GM18909 (cell line): Measurements from ENCODE around the gene CDK9.
A peak's percentile ranks its signal among the peaks of the same experiment; 100 is the strongest.
"Not testable (repeated sequence)": the region's sequence is repeated elsewhere in the genome, so short reads cannot be mapped to it uniquely, and the experiment has no call there.

Experiments used
- ATAC-seq: cut with Tn5 transposase; IDR thresholded peaks from one replicate; pipeline ENCODE4 v1.9.1; 2021; ENCODE audit warnings: mild to moderate bottlenecking; ENCODE audit not compliant: unreplicated experiment, poor library complexity

Gene CDK9

DNA sequence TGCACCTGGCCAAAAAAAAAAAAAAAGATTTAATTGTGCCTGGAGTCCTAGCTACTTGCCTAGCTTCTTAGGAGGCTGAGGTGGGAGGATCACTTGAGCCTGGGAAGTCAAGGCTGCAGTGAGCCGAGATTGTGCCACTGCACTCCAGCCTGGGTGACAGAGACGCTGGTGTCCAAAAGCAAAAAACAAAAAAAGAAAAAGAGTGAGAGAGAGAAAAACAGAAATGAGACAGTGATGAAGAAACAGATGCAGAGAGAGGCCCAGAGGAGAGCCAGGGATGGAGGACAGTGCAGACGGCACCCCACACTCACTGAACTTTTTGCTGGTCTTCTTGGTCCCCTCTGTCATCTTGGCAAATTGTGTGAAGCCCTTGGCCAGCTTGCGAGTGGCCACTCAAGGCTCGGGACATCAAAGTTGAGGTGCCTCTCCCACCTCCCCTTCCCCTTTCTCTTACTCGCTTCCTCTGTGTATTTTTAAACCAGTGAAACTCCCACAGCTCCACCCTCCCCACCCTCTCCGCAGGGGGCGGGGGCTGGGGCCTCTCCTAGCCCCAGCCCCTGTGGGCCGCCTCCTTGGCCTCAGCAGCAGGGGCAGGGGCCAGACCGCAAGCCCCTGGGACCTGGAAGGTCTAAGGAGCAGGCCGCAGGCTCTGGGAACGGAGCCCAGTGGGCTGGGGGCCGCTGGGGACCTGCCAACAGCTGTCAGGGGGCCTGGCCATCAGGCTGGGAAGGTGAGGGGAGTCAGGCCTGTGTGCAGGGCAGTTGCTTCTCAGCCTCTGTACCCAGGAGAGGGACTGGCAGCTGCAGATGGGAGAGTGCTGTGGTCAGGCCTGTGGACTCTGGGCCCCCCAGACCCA lies 7.3 kb upstream of the CDK9 start, which contains the start of gene SH2D3C:
SH2D3C (minus strand) TSS at position 387 of the 856 bp plus-strand sequence; CDS start at position 348, 39 bp downstream.
- ATAC-seq, result peak; percentile 36

DNA sequence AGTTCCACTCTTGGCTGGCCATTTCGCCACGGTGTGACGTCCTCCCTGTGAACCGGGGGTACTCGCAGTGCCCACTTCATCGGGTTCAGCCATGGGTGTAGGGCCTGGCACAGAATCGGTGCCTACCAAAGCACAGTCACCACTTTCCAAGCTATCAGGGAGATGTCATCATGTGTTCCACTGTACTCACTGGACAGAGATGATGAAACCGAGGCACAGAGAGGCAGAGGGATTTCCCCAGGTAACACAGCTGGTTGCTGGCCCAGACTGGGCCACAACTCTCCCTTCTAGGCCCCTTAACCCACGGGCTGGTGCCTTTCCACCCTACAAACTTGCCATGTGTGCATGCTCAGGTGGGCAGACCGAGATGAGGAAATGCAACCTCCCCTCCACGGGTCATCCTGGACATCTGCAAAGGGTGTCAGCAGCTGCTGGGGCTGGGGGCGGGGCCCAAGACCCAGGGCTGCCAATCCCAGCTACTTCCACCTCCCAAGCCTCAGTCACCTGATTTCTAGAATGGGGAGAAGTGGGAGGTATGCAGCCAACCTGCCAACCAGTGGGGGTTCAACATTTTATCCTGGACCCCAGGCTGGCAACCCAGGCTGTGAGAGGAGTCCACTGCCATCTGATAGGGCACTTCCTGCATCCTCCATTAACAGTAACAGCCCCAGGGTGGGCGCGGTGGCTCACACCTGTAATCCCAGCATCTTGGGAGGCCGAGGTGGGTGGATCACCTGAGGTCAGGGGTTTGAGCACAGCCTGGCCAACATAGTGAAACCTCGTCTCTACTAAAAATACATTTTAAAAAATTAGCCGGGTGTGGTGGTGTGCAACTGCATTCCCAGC lies 6.5 kb upstream of the CDK9 start:
- ATAC-seq, result peak; percentile 45

DNA sequence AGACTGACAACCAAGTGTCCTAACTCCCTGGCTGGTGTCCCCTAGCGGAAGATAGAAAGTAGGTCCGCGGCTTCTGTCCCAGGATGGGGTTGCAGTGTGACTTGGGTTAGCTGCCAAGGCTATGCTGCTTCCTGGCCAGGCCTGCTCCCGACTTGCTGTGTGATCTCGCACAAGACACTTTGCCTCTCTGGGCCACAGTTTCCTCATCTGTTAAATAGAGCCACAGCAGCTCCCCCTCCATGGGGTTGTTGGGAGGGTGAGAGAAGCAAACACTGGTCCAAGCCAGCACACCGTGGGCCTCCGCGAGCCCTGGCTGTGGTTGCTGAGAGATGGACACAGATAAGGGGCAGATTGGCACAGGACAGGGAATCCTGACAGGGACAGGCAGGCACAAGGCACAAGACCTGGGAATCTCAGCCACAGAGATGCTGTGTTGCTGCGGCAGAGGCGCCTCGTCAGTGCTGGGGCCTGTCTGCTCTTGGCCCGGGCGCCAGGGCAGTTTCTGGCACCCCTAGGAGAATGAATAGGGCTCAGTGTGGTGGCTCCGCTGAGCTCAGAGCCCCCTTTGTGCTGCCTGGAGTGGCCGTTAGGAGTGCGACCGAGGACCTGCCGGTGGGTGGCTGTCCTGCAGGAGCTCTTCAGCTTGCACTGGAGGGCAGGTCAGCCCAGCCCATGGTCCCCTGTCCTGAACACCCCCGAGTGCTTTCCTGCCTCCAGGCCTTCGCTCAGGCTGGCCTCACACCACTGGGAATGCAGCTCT lies 5.5 kb upstream of the CDK9 start:
- no peak for ATAC-seq

DNA sequence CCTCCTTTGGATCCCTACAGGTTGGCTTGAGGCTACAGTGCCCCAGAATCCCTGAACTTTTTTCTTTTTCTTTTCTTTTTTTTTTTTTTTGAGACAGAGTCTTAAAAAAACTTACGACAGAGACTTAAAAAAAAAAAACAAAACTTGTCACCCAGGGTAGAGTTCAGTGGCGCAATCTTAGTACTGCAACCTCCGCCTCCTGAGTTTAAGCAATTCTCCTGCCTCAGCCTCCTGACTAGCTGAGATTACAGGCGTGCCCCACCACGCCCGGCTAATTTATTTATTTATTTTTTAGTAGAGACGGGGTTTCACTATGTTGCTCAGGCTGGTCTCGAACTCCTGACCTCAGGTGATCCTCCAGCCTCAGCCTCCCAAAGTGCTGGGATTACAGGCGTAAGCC lies 4.9 kb upstream of the CDK9 start:
- not testable (repeated sequence) for ATAC-seq

DNA sequence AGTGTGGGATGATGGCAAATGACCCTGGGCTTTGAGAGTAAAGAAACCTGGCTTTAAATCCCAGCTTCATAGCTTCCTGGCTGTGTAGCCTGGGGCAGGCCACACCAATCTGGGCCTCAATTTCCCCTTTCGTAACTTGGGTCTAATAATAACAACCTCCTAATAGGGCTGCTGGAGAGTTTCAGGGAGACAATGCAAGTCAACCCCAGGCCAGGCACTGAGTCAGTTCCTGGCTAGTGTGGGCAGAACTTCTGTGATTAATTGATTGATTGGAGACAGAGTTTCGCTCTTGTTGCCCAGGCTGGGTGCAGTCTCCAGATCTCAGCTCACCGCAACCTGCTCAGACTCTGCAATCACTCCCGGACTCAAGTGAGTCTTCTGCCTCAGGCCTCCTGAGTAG lies 4.0 kb upstream of the CDK9 start:
- ATAC-seq, result no peak

DNA sequence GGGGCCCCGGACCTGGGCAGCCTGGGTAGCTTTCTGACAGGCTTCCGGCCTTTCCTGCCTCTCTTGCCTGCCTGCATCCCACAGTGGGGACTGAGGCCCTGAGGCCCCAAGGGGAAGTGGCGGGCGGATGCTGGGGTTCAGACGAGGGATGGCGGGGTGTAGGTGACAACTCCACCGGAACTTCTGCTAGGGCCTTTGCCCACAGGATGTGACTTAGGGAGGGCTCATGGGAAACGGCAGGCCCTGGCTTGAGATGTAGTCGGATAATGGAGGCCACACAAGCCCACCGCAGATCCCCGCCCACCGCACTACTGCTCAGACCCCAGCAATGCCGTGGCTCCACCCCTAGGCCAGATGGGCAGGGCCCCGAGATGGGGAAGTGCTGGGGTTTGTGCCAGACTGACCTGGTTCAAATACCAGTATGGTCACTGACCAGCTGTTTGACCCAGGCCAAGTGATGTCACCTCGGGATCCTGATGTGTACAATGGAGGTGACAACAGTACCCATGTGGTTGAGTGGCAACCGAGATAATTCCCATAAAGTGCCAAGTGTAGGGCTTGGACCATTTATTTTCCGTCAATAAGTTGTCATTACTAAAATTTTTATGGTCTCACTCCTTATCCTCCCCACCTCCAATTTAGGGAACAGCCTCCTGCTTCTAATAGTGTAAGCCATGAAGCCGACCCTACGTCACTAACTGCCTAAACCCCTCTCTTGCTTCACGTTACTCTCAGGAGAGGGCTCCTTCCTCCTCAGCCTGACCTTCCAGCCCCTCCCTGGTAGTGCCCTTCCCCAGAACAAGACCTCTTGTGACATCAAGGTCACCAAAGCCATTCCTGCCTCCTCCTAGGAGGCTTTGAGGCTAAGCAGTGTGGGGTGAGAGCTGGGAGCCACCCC lies 2.5 kb upstream of the CDK9 start:
- no peak for ATAC-seq

DNA sequence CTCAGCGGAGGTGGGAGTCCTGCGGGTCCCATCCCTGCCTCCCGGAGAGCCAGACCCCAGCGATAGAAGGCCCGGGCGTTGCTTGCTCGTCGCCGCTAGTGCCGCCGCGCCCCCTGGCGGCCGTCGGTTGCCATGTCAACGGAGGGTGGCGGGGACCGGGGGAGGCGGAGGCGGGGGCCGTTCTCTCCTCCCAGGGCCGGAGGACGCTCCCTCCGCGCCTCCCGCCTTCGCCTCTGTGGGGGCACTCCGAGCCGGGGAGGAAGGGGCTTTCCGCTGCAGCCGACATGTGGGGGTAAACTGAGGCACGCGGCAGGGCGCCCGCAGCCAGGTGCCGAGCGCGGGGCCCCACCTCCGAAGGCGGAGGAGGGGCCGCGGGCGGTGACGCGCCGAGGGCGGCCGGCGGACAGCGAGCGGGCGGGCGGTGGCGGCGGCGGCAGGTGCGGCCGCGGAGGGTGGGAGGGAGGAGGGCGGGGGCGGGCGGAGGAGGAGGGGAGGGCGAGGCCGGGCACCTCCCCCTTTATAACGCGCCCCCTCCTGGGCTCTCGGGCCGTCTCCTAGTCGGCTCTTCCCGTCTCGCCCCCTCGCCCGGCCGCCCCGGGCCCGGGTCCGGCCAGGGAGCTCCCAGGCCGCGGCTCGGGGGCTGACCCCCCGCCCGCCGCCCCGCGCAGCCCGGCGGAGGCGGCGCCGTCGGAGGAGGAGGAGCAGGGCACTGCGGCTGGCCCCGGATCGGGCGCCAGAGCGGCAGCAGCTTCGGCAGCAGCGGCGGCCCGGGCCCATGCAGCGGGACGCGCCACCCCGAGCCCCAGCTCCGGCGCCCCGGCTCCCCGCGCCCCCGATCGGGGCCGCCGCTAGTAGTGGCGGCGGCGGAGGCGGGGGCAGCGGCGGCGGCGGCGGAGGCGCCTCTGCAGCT lies 556 bp upstream of the CDK9 start:
- peak; percentile 46 for ATAC-seq

DNA sequence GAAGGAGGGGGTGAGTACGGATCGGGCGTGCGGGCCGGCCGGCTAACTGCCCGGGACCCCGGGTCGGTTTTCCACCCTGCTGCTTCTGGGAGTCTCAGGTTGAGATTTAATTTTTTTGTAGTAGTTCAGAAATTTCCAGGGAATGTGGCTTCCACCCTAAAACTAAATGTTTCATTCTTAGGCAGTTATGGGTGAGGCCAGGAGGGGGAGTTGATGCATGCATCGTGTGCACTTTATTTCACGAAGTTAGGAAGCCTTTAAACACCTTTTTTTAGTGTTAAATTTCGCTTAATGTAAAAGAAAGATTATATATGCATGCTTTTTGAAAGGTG lies 905 bp downstream of the CDK9 start:
- no peak for ATAC-seq

DNA sequence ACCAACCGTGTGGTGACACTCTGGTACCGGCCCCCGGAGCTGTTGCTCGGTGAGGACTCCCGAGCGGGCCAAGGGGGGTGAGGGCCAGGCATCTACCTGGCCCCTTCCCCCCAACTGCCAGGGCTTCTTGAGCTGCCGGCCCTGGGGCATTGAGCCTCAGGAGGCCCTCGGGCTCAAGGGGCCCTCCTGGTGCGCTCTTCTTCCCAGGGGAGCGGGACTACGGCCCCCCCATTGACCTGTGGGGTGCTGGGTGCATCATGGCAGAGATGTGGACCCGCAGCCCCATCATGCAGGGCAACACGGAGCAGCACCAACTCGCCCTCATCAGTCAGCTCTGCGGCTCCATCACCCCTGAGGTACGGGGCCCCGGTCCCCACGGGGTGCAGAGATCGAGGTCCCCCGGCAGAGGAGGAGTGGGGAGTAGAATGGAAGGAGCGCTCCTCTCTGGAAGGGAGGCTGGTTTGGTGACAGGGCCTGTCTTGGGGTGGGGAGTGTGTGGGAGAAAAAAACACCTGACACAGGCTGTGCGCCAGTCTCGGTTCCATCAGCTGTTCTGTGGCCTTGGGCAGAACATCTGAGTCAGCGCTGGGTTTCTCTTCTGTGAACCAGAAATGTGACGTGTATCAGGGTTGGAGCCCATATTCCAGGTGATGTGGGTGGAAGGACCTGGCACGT lies 2.6 kb downstream of the CDK9 start:
- no peak for ATAC-seq

DNA sequence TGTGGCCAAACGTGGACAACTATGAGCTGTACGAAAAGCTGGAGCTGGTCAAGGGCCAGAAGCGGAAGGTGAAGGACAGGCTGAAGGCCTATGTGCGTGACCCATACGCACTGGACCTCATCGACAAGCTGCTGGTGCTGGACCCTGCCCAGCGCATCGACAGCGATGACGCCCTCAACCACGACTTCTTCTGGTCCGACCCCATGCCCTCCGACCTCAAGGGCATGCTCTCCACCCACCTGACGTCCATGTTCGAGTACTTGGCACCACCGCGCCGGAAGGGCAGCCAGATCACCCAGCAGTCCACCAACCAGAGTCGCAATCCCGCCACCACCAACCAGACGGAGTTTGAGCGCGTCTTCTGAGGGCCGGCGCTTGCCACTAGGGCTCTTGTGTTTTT lies 3.3 kb downstream of the CDK9 start:
- no peak for ATAC-seq

DNA sequence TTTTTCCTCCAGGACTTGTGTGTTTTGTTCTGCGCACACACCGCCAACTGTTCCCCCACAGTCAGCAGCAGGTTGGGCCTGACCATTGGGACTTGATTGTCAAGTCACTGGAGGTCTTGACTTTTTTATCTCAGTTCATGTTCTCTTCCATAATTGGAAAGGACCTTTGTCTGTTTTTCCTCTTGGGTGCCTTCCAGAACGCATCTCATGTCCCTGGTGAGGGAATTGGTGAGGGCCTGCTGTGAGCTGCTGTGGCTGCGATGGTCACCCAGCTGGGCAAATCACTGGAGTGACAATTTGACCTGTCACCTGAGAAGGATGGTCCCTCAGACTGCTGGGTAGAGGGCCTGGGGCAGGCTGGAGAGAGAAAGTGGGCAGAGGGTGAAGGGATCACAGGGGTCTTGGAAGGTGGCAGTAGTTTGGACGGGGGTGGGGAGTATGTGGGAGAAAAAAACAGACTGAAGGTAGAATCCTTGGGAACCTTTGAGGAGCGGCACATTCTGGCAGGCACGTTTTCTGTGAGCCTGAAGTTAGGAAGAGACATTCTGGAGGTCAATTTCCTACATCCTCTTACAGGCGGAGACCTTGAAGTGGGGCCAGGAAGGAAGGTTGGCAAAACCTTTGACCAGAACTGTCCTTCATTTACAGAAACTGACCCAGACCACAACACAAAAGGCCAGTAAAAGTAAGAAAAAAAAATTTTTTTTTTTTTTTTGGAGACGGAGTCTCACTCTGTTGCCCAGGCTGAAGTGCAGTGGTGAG lies 4.4 kb downstream of the CDK9 start:
- ATAC-seq, result no peak

DNA sequence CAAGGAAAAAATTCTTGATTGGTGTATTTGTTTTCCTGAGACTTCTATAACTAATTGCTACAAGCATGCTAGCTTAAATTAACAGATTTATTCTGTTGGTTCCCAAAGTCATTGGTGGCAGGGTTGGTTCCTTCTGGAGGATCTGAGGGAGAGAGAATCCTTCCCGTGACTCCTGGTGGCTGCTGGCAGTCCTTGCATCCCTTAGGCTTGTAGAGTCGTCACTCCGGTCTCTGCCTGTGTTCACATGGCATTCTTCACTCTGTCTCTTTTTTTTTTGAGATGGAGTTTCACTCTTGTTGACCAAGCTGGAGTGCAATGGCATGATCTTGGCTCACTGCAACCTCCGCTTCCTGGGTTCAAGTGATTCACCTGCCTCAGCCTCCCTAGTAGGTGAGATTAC lies 5.3 kb downstream of the CDK9 start:
- ATAC-seq, result no peak

DNA sequence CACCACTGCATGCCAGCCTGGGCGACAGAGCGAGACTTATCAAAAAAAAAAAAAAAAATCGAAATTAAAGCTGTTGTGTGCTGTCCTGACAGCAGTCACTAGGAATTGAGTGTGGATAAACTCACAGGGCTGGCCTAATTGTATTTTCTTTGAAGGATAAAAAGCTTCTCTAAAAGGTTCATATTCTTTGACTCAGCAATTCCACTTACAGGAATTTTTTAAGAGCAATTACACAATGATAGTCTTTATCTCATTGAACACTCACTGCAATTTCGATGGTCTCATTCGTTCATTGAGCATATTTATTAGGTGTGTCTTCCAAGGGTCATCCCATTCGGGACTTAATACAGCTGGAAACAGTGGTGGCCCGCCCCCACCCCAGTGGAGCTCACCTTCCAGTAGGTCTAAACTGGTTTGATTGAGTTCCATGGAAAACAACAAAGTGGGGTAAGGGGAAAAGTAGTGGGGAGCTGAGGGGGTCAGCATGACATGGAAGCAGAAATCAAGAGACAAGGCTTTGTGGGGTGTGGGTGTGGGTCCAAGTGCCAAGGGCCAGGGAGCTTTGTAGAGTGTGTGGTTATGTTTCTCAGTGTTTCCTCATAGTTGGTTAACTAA lies 6.7 kb downstream of the CDK9 start:
- no peak for ATAC-seq

DNA sequence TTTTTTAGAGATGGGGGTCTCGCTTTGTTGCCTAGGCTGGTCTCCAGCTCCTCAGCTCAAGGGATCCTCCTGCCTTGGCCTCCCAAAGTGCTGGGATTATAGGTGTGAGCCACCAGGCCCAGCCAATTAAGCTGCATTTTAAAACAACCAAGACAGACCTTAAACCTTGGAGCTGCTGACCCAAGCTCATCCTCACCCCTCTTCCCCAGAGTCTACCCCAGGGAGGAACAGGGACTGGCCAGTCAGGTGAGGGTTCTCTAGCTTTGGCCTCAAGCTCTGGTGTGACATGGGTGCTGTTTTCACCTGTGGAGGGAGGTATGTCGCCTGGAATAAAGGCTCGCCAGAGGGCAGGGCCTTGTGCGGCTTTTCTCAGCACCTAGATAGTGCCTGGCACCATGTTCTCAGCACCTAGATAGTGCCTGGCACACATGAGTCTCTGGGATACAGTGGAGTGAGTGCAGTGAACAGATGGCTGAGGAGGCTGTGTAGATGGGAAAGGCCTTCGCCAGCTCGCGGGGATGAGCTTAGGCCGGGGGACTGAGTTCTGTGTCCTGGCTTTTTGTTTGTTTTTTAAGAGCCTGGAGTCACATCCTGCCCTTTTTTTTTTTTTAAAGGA lies 7.4 kb downstream of the CDK9 start:
- ATAC-seq, result no peak

DNA sequence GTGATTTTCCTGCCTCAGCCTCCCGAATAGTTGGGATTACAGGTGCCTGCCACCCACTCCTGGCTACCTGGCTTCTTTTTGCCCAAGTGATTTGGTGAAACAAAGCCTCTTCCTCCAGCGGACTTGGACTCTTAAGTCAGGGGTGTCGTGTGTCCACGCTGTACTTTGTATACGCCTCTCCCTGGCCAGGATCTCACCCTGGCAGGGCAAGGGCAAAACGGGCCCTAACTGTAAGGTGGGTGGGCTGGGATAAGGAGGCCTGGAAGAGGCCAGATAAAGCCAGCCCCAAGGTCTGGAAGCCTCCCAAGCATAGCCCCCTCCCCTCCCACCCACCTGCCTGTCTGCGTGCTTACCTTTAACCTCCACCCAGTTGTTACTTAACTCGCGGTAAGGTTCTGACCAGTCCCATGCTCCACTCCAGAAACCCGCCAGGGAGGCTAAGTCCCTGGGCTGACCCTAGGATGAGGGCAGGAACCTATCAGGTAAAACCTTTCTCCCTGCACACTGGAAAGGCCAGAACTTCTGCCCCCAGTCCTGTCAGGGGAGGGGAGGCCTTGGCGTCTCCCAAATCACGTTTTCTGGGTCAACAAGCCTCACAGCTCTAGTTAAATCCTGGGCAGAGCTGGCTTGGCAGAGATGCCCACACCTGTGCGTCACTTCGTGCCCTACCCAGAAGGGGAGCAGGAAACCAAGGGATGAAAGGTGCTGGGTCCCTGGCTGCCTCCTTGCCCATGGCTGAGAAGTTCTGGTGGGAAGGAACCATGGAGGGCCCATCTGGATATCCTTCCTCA lies 8.4 kb downstream of the CDK9 start:
- ATAC-seq, result no peak

DNA sequence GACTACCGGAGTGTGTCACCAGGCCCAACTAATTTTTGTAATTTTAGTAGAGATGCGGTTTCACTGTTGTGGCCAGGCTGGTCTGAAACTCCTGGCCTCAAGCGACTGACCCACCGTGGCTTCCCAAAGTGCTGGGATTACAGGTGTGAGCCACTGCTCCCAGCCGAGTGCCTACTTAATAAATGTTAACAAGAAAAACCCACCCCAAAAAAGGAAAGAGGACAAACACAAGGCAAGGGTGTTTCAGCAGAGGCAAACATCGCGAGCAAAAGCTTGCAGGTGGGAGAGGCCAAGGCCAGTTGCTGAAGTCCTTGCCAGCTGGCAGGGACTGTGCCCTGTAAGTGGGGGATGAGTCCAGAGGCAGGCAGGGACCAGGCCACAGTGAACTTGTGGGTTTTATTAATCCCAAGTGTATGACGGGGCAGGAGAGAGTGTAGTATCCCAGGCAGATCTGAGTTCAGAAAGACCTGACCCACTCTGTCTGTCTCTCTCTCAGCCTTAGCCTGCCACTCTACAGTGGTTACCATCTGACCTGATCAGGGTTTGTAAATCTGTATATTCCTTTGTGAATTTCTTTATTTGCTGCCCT lies 10.5 kb downstream of the CDK9 start:
- no peak for ATAC-seq
